ENCODE results near the gene MAVS.

The MAVS gene

DNA sequence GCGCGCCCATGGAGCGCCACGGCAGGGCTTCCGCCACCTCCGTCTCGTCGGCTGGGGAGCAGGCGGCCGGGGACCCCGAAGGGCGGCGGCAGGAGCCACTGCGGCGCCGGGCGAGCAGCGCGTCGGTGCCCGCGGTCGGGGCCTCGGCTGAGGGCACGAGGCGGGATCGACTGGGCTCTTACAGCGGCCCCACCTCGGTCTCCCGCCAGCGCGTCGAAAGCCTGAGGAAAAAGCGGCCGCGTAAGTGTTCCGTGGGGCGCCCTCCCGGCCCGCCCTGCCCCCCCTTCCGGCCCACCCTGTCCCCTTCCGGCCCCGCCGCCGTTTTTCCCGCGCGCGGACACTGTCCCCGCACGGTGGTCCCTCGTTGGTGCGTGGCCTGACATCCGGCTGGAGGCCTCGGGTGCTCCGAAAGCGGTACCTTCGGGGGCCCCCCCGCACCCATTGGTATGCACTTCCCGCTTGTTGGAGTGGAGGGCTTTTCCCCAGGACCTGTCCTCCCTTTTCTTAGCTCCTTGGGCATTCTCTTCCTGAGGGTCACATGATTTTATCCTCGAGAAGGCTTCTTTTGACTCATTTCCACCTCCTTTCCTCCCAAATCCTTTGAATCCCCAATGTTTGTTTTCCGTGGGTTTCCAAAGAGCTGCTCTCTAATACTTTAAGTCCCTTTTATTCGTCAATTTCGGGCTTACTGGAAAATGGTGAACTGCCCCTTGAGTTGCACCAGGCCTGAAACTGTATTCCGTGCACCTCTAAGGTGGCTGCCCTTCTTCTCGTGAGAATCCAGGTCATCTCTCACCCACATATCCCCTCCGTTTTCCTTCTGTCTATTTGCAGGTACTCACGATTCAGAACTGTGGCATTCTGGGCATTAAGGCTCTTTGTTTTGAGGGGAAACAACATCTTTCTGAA lies 43.1 kb downstream of the MAVS start:
- TF ChIP-seq, protein P1, sequence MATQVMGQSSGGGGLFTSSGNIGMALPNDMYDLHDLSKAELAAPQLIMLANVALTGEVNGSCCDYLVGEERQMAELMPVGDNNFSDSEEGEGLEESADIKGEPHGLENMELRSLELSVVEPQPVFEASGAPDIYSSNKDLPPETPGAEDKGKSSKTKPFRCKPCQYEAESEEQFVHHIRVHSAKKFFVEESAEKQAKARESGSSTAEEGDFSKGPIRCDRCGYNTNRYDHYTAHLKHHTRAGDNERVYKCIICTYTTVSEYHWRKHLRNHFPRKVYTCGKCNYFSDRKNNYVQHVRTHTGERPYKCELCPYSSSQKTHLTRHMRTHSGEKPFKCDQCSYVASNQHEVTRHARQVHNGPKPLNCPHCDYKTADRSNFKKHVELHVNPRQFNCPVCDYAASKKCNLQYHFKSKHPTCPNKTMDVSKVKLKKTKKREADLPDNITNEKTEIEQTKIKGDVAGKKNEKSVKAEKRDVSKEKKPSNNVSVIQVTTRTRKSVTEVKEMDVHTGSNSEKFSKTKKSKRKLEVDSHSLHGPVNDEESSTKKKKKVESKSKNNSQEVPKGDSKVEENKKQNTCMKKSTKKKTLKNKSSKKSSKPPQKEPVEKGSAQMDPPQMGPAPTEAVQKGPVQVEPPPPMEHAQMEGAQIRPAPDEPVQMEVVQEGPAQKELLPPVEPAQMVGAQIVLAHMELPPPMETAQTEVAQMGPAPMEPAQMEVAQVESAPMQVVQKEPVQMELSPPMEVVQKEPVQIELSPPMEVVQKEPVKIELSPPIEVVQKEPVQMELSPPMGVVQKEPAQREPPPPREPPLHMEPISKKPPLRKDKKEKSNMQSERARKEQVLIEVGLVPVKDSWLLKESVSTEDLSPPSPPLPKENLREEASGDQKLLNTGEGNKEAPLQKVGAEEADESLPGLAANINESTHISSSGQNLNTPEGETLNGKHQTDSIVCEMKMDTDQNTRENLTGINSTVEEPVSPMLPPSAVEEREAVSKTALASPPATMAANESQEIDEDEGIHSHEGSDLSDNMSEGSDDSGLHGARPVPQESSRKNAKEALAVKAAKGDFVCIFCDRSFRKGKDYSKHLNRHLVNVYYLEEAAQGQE (IDR thresholded peaks at IDR 0.05; ENCODE audit: insufficient read depth in 1 of 2, low read depth in 2 of 2, low read length in 2 of 2), result no peak
- no peak for TF ChIP-seq FOXP2 (optimal IDR thresholded peaks at IDR 0.05; ENCODE audit: borderline replicate concordance, extremely low read depth, extremely low read length, insufficient read depth)
- no peak for TF ChIP-seq TAF1 (IDR thresholded peaks at IDR 0.05; ENCODE audit: borderline replicate concordance, insufficient read depth, low read length)
- no peak for TF ChIP-seq SIN3A (IDR thresholded peaks at IDR 0.05; ENCODE audit: borderline replicate concordance, insufficient read depth, low read length)
- no peak for TF ChIP-seq POLR2AphosphoS5 (IDR thresholded peaks at IDR 0.05; ENCODE audit: low read depth, low read length)

DNA sequence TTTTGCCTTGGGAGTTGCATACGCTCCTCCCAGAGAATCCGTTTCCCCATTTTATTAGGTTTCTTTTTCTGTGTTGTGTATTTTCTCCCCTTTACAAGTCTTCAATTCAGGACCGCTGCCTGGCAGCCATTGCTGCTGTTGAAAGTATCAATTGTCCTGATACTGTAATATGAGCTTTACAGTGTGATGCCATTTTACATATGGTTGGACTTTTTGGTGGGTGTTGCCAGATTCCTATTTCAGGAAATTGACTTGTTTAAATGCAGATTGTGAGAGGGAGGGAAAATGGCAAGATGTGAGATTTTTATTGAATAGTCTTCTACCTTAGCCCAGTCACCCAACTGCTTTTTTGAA lies 43.7 kb downstream of the MAVS start:
- TF ChIP-seq POLR2AphosphoS5 (IDR thresholded peaks at IDR 0.05; ENCODE audit: low read depth, low read length) (no peak), TAF1 (IDR thresholded peaks at IDR 0.05; ENCODE audit: borderline replicate concordance, insufficient read depth, low read length) (no peak), FOXP2 (optimal IDR thresholded peaks at IDR 0.05; ENCODE audit: borderline replicate concordance, extremely low read depth, extremely low read length, insufficient read depth) (no peak), SIN3A (IDR thresholded peaks at IDR 0.05; ENCODE audit: borderline replicate concordance, insufficient read depth, low read length) (no peak)
- TF ChIP-seq, protein P1 (IDR thresholded peaks at IDR 0.05; ENCODE audit: insufficient read depth in 1 of 2, low read depth in 2 of 2, low read length in 2 of 2), result no peak

DNA sequence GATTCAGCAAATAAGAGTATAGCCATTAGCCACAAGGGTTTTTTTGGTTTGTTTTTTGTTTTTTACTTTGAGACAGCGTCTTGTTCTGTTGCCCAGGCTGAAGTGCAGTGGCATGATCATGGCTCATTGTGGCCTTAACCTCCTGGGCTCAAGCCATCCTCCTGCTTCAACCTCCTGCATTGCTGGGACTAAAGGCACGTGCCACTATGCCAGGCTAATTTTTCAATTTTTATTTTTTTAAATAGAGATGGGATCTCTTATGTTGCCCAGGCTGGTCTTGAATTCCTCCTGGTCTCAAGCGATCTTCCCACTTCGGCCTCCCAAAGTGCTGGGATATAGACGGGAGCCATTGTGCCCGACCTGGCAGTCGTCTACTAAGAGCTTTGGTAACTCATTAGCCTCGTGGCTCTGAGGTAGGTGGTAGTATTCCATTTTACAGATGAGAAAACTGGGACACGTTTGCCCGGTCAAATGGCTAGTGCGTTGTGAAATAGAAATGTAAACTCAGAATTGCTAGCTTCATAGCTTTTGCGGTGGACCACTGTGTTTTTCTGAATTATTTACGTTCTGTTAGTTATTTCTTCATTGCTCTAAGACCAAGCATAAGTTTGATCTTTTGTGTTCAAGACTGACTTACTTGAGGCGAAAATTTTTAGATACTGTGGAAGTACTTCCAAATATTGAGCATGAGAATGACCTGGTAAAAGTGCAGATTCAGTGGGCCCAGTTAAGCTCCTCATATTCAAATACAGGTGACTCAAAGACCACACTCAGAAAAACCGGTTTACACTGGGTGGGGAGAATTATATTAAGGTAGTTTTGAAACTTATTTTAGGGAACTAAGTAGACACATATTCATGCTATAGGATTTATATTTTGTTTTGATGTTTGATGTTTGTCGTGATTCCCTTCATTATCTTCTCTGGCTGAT lies 44.6 kb downstream of the MAVS start:
- TF ChIP-seq, protein P1 (IDR thresholded peaks at IDR 0.05; ENCODE audit: insufficient read depth in 1 of 2, low read depth in 2 of 2, low read length in 2 of 2), result no peak
- TF ChIP-seq SIN3A (IDR thresholded peaks at IDR 0.05; ENCODE audit: borderline replicate concordance, insufficient read depth, low read length), result no peak
- TF ChIP-seq FOXP2 (optimal IDR thresholded peaks at IDR 0.05; ENCODE audit: borderline replicate concordance, extremely low read depth, extremely low read length, insufficient read depth), result no peak
- no peak for TF ChIP-seq POLR2AphosphoS5 (IDR thresholded peaks at IDR 0.05; ENCODE audit: low read depth, low read length)
- TF ChIP-seq TAF1 (IDR thresholded peaks at IDR 0.05; ENCODE audit: borderline replicate concordance, insufficient read depth, low read length), result no peak

DNA sequence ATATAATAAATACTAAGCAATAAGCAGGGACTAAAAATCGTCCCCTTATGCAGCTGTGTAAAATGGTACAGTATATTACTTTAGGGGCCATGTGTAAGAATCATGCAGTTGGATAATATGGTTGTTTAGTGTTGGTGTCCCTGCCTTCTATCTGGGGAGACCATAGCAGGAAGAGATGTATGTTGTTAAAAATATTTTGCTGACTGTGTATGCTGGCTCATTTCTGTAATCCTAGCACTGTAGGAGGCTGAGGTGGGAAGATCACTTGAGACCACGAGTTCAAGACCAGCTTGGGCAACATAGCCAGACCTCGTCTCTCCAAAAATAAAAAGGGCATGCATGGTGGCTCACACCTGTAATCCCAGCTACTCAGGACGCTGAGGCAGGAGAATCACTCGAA lies 48.2 kb downstream of the MAVS start:
- TF ChIP-seq FOXP2 (optimal IDR thresholded peaks at IDR 0.05; ENCODE audit: borderline replicate concordance, extremely low read depth, extremely low read length, insufficient read depth) (no peak), POLR2AphosphoS5 (IDR thresholded peaks at IDR 0.05; ENCODE audit: low read depth, low read length) (no peak)
- TF ChIP-seq, protein P1 (IDR thresholded peaks at IDR 0.05; ENCODE audit: insufficient read depth in 1 of 2, low read depth in 2 of 2, low read length in 2 of 2), result no peak
